GM21619 (cell line): ENCODE results near the gene RPL28.
"Not testable (repeated sequence)": the region's sequence is repeated elsewhere in the genome, so short reads cannot be mapped to it uniquely, and the experiment has no call there.

Experiments
- ATAC-seq: cut with Tn5 transposase; IDR thresholded peaks from one replicate; pipeline ENCODE4 v1.9.1; 2021; ENCODE audit not compliant: unreplicated experiment

The RPL28 gene

GRCh38 chr19:55447421-55448174 is 61.9 kb downstream of the RPL28 start:
- no peak for ATAC-seq

- ATAC-seq, result not testable (repeated sequence)
Measured at GRCh38 chr19:55448175-55448490, 62.4 kb downstream of the RPL28 start.

GRCh38 chr19:55449469-55449868 is 63.7 kb downstream of the RPL28 start:
- no peak for ATAC-seq

- ATAC-seq, result no peak
Measured at GRCh38 chr19:55451163-55451964, 65.6 kb downstream of the RPL28 start.

- no peak for ATAC-seq
Measured at GRCh38 chr19:55451965-55452748, 66.4 kb downstream of the RPL28 start.
